Smooth muscle cell (in vitro differentiated cells): ENCODE data around the gene LANCL1. TPM values are rescaled to one million over a fixed set of nuclear protein-coding genes. Genes with fewer than 3 reads are reported as not detected.

Source experiments
- DNase-seq: peaks from one replicate; lab custom pipeline; 2025; ENCODE audit not compliant: unreplicated experiment; lab: John Stamatoyannopoulos, UW
- H2AFZ ChIP-seq: fragments of 200-600 bp; sonication (generic); 2 replicates; pipeline ENCODE4 v1.6.0; 2016; ENCODE audit warnings: antibody characterized with exemption, low read depth, mild to moderate bottlenecking
- H3F3A ChIP-seq: fragments of 200-600 bp; sonication (generic); 2 replicates; pipeline ENCODE4 v1.6.0; 2017; ENCODE audit warnings: antibody characterized with exemption, low read depth
- H3K27ac ChIP-seq: fragments of 200-600 bp; sonication (generic); 2 replicates; pipeline ENCODE4 v1.5.1; 2016; ENCODE audit warnings: low read depth, mild to moderate bottlenecking
- H3K27me3 ChIP-seq: fragments of 200-600 bp; sonication (generic); 2 replicates; pipeline ENCODE4 v1.6.1; 2016; ENCODE audit warnings: low read depth, mild to moderate bottlenecking
- H3K36me3 ChIP-seq: fragments of 200-600 bp; sonication (generic); 2 replicates; pipeline ENCODE4 v1.5.1; 2016; ENCODE audit warnings: low read depth
- H3K4me1 ChIP-seq: fragments of 200-600 bp; sonication (generic); 2 replicates; pipeline ENCODE4 v1.5.1; 2016; ENCODE audit warnings: low read depth
- H3K4me2 ChIP-seq: fragments of 200-600 bp; sonication (generic); 2 replicates; pipeline ENCODE4 v1.6.0; 2016; ENCODE audit warnings: mild to moderate bottlenecking
- H3K4me3 ChIP-seq: fragments of 200-600 bp; sonication (generic); 2 replicates; pipeline ENCODE4 v1.5.1; 2016; ENCODE audit warnings: mild to moderate bottlenecking
- H3K79me2 ChIP-seq: fragments of 200-600 bp; sonication (generic); 2 replicates; pipeline ENCODE4 v1.6.0; 2016; ENCODE audit warnings: low read depth, mild to moderate bottlenecking
- H3K9ac ChIP-seq: fragments of 200-600 bp; sonication (generic); 2 replicates; pipeline ENCODE4 v1.6.0; 2016; ENCODE audit warnings: low read depth
- H3K9me3 ChIP-seq: fragments of 200-600 bp; sonication (generic); replicated peaks from 2 replicates; pipeline ENCODE4 v1.5.1; 2016; ENCODE audit warnings: low read depth
- H4K20me1 ChIP-seq: fragments of 200-600 bp; sonication (generic); 2 replicates; pipeline ENCODE4 v1.6.0; 2016; ENCODE audit warnings: low read depth
- CTCF ChIP-seq: fragments of 200-600 bp; sonication (generic); IDR thresholded peaks from 2 replicates; pipeline ENCODE4 v1.5.1; 2017; ENCODE audit warnings: borderline replicate concordance, mild to moderate bottlenecking, antibody characterized with exemption; ENCODE audit not compliant: insufficient read depth, poor library complexity, severe bottlenecking
- WGBS: methylation state at CpG from one replicate; pipeline ENCODE4 v1.1.7; 2016; ENCODE audit warnings: low lambda C conversion rate; 5-methylcytosine and 5-hydroxymethylcytosine counted together
- polyA plus RNA-seq: library from polyadenylated mRNA; unstranded; fragments of >200 nt; fragmentation: Nextera tagmentation; extraction: Ambion mirVana; gene quantifications from 2 replicates; pipeline ENCODE4 v1.2.1, GENCODE V29; 2016
- total RNA-seq: library from RNA; depleted of rRNA; stranded (reverse); fragments of >200 nt; gene quantifications from 2 replicates; pipeline ENCODE4 v1.2.3, GENCODE V29; 2014

Gene LANCL1
- total and polyA plus RNA-seq, 2 experiments from 2014 or later, result 14.7 to 43.7 TPM

GRCh38 chr2:210481601-210482175, 5.1 kb upstream of the LANCL1 start:
- Histone ChIP-seq H3F3A (no peaks in the 10 kb centered on the region), H2AFZ (no peak overlapping the region), H4K20me1 (no peaks in the 10 kb centered on the region), H3K79me2 (no peaks in the 10 kb centered on the region), H3K4me3 (no peak overlapping the region), H3K36me3 (no peaks in the 10 kb centered on the region), H3K4me1 (no peaks in the 10 kb centered on the region), H3K27ac (no peak overlapping the region), H3K4me2 (no peak overlapping the region), H3K9ac (no peak overlapping the region), H3K27me3 (no peaks in the 10 kb centered on the region), H3K9me3 (no peaks in the 10 kb centered on the region)
- whole genome bisulfite sequencing, result 35% methylated on average over 2 of the region's 2 CpGs
- no peak for DNase-seq
- no peak for TF ChIP-seq CTCF

- H2AFZ ChIP-seq, result no peak overlapping the region
- H3K4me3 ChIP-seq, result no peak overlapping the region
- no peak for TF ChIP-seq CTCF
- H3K4me2 ChIP-seq, result no peak overlapping the region
- H3K27ac ChIP-seq, result no peak overlapping the region
- H3K9me3 ChIP-seq, result no peaks in the 10 kb centered on the region
- no peaks in the 10 kb centered on the region for H3K27me3 ChIP-seq
- H3K9ac ChIP-seq, result no peak overlapping the region
- peaks cover 3% of the 10 kb centered on the region for H3K79me2 ChIP-seq
- no peak for DNase-seq
- H3K4me1 ChIP-seq, result peaks cover 3% of the 10 kb centered on the region
- no peaks in the 10 kb centered on the region for H3K36me3 ChIP-seq
- 88% methylated on average over 2 of the region's 2 CpGs for WGBS
- H3F3A ChIP-seq, result no peaks in the 10 kb centered on the region
- no peaks in the 10 kb centered on the region for H4K20me1 ChIP-seq
These were observed 4.2 kb upstream of the LANCL1 start for GRCh38 chr2:210480764-210481163.

DNA sequence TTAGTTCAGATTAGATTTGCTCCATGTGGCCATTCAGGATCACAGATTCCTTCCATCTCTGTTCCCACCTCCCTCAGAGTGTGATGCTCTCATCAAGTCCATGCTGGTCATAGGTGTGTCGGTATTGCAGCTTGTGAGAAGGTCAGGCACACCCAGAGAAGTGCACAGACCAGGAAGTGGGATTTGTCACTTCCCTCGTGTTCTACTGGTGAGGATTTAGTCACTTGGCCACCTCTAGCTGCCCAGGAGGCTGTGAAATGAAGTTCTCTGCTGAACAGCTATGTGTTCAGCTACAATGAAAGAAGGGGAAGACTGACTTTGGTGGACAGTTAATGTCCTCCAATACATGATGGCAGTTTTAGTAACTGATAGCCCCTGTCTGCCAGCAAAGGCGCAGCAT, 3.5 kb upstream of the LANCL1 start:
- 82% methylated on average over 3 of the region's 3 CpGs for WGBS

More for the DNA sequence above, 3.5 kb upstream of the LANCL1 start:
- H3K36me3 ChIP-seq, result no peaks in the 10 kb centered on the region
- H3K9ac ChIP-seq, result no peak overlapping the region
- no peak overlapping the region for H3K27ac ChIP-seq
- no peak for DNase-seq
- no peak overlapping the region for H3K4me2 ChIP-seq
- H3K4me1 ChIP-seq, result peaks cover 9% of the 10 kb centered on the region
- no peaks in the 10 kb centered on the region for H3F3A ChIP-seq
- H3K27me3 ChIP-seq, result no peaks in the 10 kb centered on the region
- H4K20me1 ChIP-seq, result no peaks in the 10 kb centered on the region
- no peaks in the 10 kb centered on the region for H3K9me3 ChIP-seq
- no peak overlapping the region for H3K4me3 ChIP-seq
- peaks cover 3% of the 10 kb centered on the region for H3K79me2 ChIP-seq
- H2AFZ ChIP-seq, result no peak overlapping the region
- no peak for TF ChIP-seq CTCF
